Mucosa of descending colon (tissue), 3 donors: ENCODE results near the gene SSC4D. TPM values are rescaled to one million over a fixed set of nuclear protein-coding genes. Genes with fewer than 3 reads are reported as not detected.

Source experiments
- ATAC-seq: fragments of 200-7000 bp; cut with Tn5 transposase; one replicate; pipeline ENCODE4 v1.9.1; 2020; ENCODE audit warnings: mild to moderate bottlenecking, moderate library complexity
- DNase-seq, 3 donors: peaks; one replicate each; pipeline ENCODE4 v3.0.0-alpha.2; 2020
- H3K36me3 ChIP-seq: fragments of 200-600 bp; one replicate; pipeline ENCODE4 v1.8.0; 2021; ENCODE audit warnings: low read depth, mild to moderate bottlenecking
- H3K4me1 ChIP-seq: fragments of 200-600 bp; one replicate; pipeline ENCODE4 v1.8.0; 2021; ENCODE audit warnings: low read depth, mild to moderate bottlenecking
- H3K4me3 ChIP-seq: fragments of 200-600 bp; one replicate; pipeline ENCODE4 v1.8.0; 2021; ENCODE audit warnings: mild to moderate bottlenecking
- H3K9me3 ChIP-seq: fragments of 200-600 bp; one replicate; pipeline ENCODE4 v1.8.0; 2021; ENCODE audit warnings: mild to moderate bottlenecking
- intact Hi-C, 2 donors: fragments of 100-400 bp; cut with DNase I in 1 of 2; cut with micrococcal nuclease in 1 of 2; formaldehyde crosslinking; loops; one replicate each; pipeline versions ENCODE4 v1.11.0 to v1.11.1; 2022; cut with DNase I, micrococcal nuclease
- total RNA-seq, 3 donors: library from RNA; stranded (reverse); fragmentation: NEBNext Ultra II Directional in 2 of 3; extraction: Animal tissue kit (Norgen Biotek cat#: 25700) in 2 of 3; gene quantifications; one replicate each; pipeline versions ENCODE4 v1.2.1 to v1.2.4, GENCODE V29; 2021 to 2023
- TF ChIP-seq, protein P1 (sequence below): fragments of 200-600 bp; IDR thresholded peaks from one replicate; pipeline ENCODE4 v1.8.0; 2022; ENCODE audit warnings: antibody characterized with exemption, mild to moderate bottlenecking
- donor health status: DM: no; HTN: no; CAD: no; lungs with moderate emphysema.
- donor health status: DM: no; HTN: no; CAD: no.
- donor health status: DM: no; HTN: yes; CAD: no.

SSC4D gene
- total RNA-seq, 3 donors from 2014 or later = 0.32 to 0.72 TPM; not detected in 1

DNA sequence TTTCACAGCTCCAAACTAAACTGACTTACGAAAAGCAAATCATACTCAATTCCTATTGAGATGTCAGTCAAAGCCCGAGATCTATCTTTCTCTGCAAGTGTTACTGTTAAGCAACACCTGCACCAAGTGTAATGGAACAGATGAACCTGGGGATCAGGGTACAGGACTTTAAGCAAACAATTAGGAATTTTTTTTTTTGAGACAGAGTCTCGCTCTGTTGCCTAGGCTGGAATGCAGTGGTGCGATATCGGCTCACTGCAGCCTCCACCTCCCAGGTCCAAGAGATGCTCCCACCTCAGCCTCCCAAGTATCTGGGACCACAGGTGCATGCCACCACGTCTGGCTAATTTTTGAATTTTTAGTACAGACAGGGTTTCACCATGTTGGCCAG is 65.6 kb downstream of the SSC4D start:
- DNase-seq = no peak
- Histone ChIP-seq H3K4me1 (peaks cover 34% of the 10 kb centered on the region), H3K4me3 (no peak overlapping the region), H3K36me3 (no peaks in the 10 kb centered on the region), H3K9me3 (no peaks in the 10 kb centered on the region)
- no peak for ATAC-seq
- TF ChIP-seq, protein P1, sequence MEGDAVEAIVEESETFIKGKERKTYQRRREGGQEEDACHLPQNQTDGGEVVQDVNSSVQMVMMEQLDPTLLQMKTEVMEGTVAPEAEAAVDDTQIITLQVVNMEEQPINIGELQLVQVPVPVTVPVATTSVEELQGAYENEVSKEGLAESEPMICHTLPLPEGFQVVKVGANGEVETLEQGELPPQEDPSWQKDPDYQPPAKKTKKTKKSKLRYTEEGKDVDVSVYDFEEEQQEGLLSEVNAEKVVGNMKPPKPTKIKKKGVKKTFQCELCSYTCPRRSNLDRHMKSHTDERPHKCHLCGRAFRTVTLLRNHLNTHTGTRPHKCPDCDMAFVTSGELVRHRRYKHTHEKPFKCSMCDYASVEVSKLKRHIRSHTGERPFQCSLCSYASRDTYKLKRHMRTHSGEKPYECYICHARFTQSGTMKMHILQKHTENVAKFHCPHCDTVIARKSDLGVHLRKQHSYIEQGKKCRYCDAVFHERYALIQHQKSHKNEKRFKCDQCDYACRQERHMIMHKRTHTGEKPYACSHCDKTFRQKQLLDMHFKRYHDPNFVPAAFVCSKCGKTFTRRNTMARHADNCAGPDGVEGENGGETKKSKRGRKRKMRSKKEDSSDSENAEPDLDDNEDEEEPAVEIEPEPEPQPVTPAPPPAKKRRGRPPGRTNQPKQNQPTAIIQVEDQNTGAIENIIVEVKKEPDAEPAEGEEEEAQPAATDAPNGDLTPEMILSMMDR = no peak
- intact Hi-C loops = no loop called here

- Histone ChIP-seq H3K4me3 (no peak overlapping the region), H3K9me3 (no peaks in the 10 kb centered on the region), H3K36me3 (no peaks in the 10 kb centered on the region), H3K4me1 (peaks cover 34% of the 10 kb centered on the region)
- TF ChIP-seq, protein P1 = no peak
- ATAC-seq = no peak
- DNase-seq = no peak
- intact Hi-C loops = no loop called here
These were observed 66.1 kb downstream of the SSC4D start for GRCh38 chr7:76343294-76343930.

- H3K9me3 ChIP-seq = no peaks in the 10 kb centered on the region
- no peak for ATAC-seq
- peaks cover 26% of the 10 kb centered on the region for H3K4me1 ChIP-seq
- no peak overlapping the region for H3K4me3 ChIP-seq
- intact Hi-C loops = no loop called here
- H3K36me3 ChIP-seq = no peaks in the 10 kb centered on the region
- no peak for DNase-seq
- TF ChIP-seq, protein P1 = no peak
These were observed 67.3 kb downstream of the SSC4D start for GRCh38 chr7:76342222-76342621.

DNA sequence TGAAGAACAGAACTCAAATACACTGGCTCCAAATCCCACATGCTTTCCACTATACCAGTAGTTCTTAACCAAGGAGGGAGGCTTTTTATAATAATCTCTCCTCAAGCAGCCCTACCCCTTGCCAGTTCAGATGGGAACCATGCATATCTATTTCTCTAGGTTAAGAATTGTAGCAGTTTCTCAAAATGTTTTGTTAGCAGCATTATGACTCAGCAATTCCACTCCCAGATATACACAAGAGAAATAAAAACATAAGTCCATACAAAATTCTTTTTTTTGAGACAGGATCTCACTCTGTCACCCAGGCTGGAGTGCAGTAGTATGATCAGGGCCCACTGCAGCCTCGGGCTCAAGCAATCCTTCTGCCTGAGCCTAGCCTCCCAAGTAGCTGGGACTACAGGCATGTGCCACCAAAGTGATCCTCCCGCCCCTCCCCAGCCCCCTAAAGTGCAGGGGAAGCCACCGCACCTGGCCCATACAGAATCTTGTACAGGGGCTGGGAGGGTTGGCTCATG is 68.8 kb downstream of the SSC4D start:
- no peaks in the 10 kb centered on the region for H3K36me3 ChIP-seq
- DNase-seq (no peak), ATAC-seq (no peak)
- intact Hi-C loops = no loop called here
- H3K4me1 ChIP-seq = peaks cover 12% of the 10 kb centered on the region
- H3K4me3 ChIP-seq = no peak overlapping the region
- H3K9me3 ChIP-seq = no peaks in the 10 kb centered on the region
- TF ChIP-seq, protein P1 = no peak

Other genes starting within 250 kb of the SSC4D start
- gene SRRM3, start 207.8 kb downstream of the SSC4D start, total RNA-seq = 1 to 10 TPM in 1 of 3 donors, under 1 TPM in 2; 0.43 to 3.2 (median 0.67) TPM
- 100 to 1,000 TPM; 207 to 840 (median 310) TPM for gene HSPB1, start 107.0 kb downstream of the SSC4D start, total RNA-seq
- 100 to 1,000 TPM in 2 of 3 donors, 10 to 100 TPM in 1; 74.3 to 114 (median 102) TPM for gene YWHAG, start 50.7 kb downstream of the SSC4D start, total RNA-seq
- 10 to 100 TPM in 2 of 3 donors, 1 to 10 TPM in 1; 4.4 to 16.1 (median 10.8) TPM for gene ZP3, start 15.3 kb upstream of the SSC4D start, total RNA-seq
- 10 to 100 TPM; 52.3 to 91.6 (median 83.7) TPM for gene DTX2, start 52.0 kb upstream of the SSC4D start, total RNA-seq
- 1 to 10 TPM; 2.2 to 4.3 (median 3.6) TPM for gene UPK3B, start 100.9 kb upstream of the SSC4D start, total RNA-seq
- gene SPDYE16, start 133.6 kb upstream of the SSC4D start, total RNA-seq = under 1 TPM in 2 of 3 donors, not detected in 1; 0.20 to 0.51 TPM
- 10 to 100 TPM; 10.9 to 17.4 (median 17.3) TPM for gene POMZP3, start 217.6 kb upstream of the SSC4D start, total RNA-seq